K562 (cell line): ENCODE measurements around the gene CPED1.

ENCODE experiments used
- ADNP ChIP-seq: fragments of 200-800 bp; sonication (Bioruptor generic); IDR thresholded peaks from 2 replicates; pipeline ENCODE4 v1.6.1; 2016; ENCODE audit warnings: missing genetic modification characterization, missing compliant biosample characterization
- GTF2E2 ChIP-seq: fragments of 200-800 bp; sonication (Bioruptor generic); IDR thresholded peaks from 2 replicates; pipeline ENCODE4 v1.6.1; 2016; ENCODE audit warnings: missing genetic modification characterization, missing compliant biosample characterization
- POLR2AphosphoS5 ChIP-seq: IDR thresholded peaks from 2 replicates; pipeline ENCODE4 v1.6.1; 2011; ENCODE audit warnings: mild to moderate bottlenecking, low read depth, low read length, moderate library complexity; ENCODE audit not compliant: control insufficient read depth, insufficient read depth
- YY1 ChIP-seq, 3 experiments: IDR thresholded peaks; 2 replicates each; pipeline ENCODE4 v1.6.1; 2011; ENCODE audit warnings: low read length in 2 of 3, mild to moderate bottlenecking in 2 of 3, moderate library complexity in 2 of 3, borderline replicate concordance in 1 of 3, control low read depth in 1 of 3, low read depth in 1 of 3; ENCODE audit not compliant: insufficient read depth in 3 of 3, insufficient replicate concordance in 2 of 3, control insufficient read depth in 1 of 3, insufficient read length in 1 of 3; ENCODE audit errors: extremely low read depth in 1 of 3
- ZNF140 ChIP-seq: fragments of 250-450 bp; sonication (Bioruptor Pico); IDR thresholded peaks from 2 replicates; pipeline ENCODE4 v1.8.0; 2021; ENCODE audit warnings: moderate library complexity, mild to moderate bottlenecking, inconsistent platforms
- ZNF75A ChIP-seq: fragments of 450-650 bp; formaldehyde crosslinking; IDR thresholded peaks from 2 replicates; pipeline ENCODE4 v1.4.0; 2020; ENCODE audit warnings: mild to moderate bottlenecking
- ZNF778 ChIP-seq: fragments of 450-650 bp; formaldehyde crosslinking; IDR thresholded peaks from 2 replicates; pipeline ENCODE4 v1.4.0; 2020; ENCODE audit warnings: mild to moderate bottlenecking, moderate library complexity
- TF ChIP-seq, protein P1 (sequence below): fragments of 450-650 bp; IDR thresholded peaks from 2 replicates; pipeline ENCODE4 v1.6.1; 2018; ENCODE audit not compliant: partially characterized antibody

DNA sequence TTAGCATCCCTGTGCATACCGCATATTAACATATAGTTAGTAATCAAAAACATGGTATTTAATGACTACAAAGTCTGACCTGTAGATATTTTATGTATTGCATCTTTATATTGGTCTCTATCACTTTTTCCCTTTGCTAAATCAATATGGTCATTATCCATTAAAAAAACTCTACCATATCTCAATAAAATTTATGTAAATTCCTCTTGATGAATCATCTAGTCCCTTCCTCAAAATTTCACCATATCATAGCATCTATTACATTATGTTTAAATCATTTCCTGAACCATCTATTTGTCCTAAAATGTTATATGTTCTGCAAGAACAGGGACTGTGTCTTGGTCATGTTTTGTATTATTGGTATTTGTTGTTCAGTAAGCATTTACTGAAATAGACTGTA lies 45.6 kb upstream of the CPED1 start:
- TF ChIP-seq ZNF140 (CRISPR knock-in tag) (no peak), GTF2E2 (tag) (no peak), ZNF75A (CRISPR knock-in tag) (no peak), ZNF778 (CRISPR knock-in tag) (no peak), POLR2AphosphoS5 (no peak), YY1 (IDR thresholded peaks at IDR 0.05; ENCODE audit: borderline replicate concordance in 1 of 3, control insufficient read depth in 1 of 3, extremely low read depth in 1 of 3, insufficient read depth in 3 of 3, insufficient read length in 1 of 3, insufficient replicate concordance in 2 of 3, low read depth in 1 of 3, low read length in 2 of 3) (no peak), ADNP (tag) (no peak)
- TF ChIP-seq, protein P1, sequence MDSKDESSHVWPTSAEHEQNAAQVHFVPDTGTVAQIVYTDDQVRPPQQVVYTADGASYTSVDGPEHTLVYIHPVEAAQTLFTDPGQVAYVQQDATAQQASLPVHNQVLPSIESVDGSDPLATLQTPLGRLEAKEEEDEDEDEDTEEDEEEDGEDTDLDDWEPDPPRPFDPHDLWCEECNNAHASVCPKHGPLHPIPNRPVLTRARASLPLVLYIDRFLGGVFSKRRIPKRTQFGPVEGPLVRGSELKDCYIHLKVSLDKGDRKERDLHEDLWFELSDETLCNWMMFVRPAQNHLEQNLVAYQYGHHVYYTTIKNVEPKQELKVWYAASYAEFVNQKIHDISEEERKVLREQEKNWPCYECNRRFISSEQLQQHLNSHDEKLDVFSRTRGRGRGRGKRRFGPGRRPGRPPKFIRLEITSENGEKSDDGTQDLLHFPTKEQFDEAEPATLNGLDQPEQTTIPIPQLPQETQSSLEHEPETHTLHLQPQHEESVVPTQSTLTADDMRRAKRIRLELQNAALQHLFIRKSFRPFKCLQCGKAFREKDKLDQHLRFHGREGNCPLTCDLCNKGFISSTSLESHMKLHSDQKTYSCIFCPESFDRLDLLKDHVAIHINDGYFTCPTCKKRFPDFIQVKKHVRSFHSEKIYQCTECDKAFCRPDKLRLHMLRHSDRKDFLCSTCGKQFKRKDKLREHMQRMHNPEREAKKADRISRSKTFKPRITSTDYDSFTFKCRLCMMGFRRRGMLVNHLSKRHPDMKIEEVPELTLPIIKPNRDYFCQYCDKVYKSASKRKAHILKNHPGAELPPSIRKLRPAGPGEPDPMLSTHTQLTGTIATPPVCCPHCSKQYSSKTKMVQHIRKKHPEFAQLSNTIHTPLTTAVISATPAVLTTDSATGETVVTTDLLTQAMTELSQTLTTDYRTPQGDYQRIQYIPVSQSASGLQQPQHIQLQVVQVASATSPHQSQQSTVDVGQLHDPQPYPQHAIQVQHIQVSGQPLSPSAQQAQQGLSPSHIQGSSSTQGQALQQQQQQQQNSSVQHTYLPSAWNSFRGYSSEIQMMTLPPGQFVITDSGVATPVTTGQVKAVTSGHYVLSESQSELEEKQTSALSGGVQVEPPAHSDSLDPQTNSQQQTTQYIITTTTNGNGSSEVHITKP, result no peak
